Common myeloid progenitor, CD34-positive (primary cell): ENCODE measurements around the gene PPP1R16B.

Experiments
- CTCF ChIA-PET: fragments of 350-600 bp; sonication (Branson Sonifier 250); formaldehyde crosslinking; loops from one replicate; lab custom pipeline; 2021; ENCODE audit warnings: antibody characterized with exemption; lab: Charles Lee
- POLR2A ChIA-PET: fragments of 350-600 bp; sonication (Branson Sonifier 250); formaldehyde crosslinking; loops from one replicate; lab custom pipeline; 2021; ENCODE audit warnings: antibody characterized with exemption; lab: Charles Lee
- DNase-seq, 3 donors: peaks; one replicate each; pipeline versions ENCODE4 v3.0.0 to v3.0.0-alpha.2; 2013
- H3K27ac ChIP-seq, 2 experiments: 1 replicate in 1 of 2; 2 replicates in 1 of 2; pipeline ENCODE4 v1.7.0; 2013; ENCODE audit warnings: inconsistent platforms in 2 of 2, low read length in 2 of 2, mild to moderate bottlenecking in 2 of 2, low read depth in 1 of 2, moderate library complexity in 1 of 2; ENCODE audit not compliant: severe bottlenecking in 2 of 2, insufficient read depth in 1 of 2, poor library complexity in 1 of 2
- H3K27me3 ChIP-seq, 5 experiments: replicated peaks in 2 of 5; 1 replicate in 3 of 5; 2 replicates in 2 of 5; pipeline versions ENCODE4 v1.6.1 to v1.7.0; 2013; ENCODE audit warnings: low read length in 4 of 5, mild to moderate bottlenecking in 2 of 5, moderate library complexity in 2 of 5, inconsistent platforms in 1 of 5; ENCODE audit not compliant: insufficient read depth in 5 of 5, control insufficient read depth in 4 of 5
- H3K36me3 ChIP-seq, 4 experiments: 1 replicate in 2 of 4; 2 replicates in 2 of 4; pipeline versions ENCODE4 v1.6.1 to v1.7.0; 2013; ENCODE audit warnings: low read length in 3 of 4, control low read depth in 1 of 4, mild to moderate bottlenecking in 1 of 4; ENCODE audit not compliant: control insufficient read depth in 4 of 4, insufficient read depth in 4 of 4
- H3K4me1 ChIP-seq, 4 experiments: 1 replicate in 3 of 4; 2 replicates in 1 of 4; pipeline versions ENCODE4 v1.6.1 to v1.7.1; 2013; ENCODE audit warnings: low read length in 3 of 4, mild to moderate bottlenecking in 3 of 4, control low read depth in 1 of 4, inconsistent platforms in 1 of 4, moderate library complexity in 1 of 4; ENCODE audit not compliant: control insufficient read depth in 4 of 4, insufficient read depth in 4 of 4; ENCODE audit errors: control extremely low read depth in 1 of 4
- H3K4me3 ChIP-seq, 7 experiments: 1 replicate in 4 of 7; 2 replicates in 3 of 7; pipeline versions ENCODE4 v1.5.1 to v1.7.0; 2013; ENCODE audit warnings: mild to moderate bottlenecking in 7 of 7, low read length in 6 of 7, moderate library complexity in 6 of 7, inconsistent platforms in 2 of 7, low read depth in 2 of 7, control low read depth in 1 of 7; ENCODE audit not compliant: insufficient read depth in 4 of 7, control insufficient read depth in 1 of 7; ENCODE audit errors: extremely low read depth in 1 of 7
- H3K9me3 ChIP-seq, 5 experiments: 1 replicate in 4 of 5; 2 replicates in 1 of 5; pipeline versions ENCODE4 v1.6.1 to v1.7.1; 2013; ENCODE audit warnings: low read length in 4 of 5, mild to moderate bottlenecking in 2 of 5, inconsistent platforms in 1 of 5, low read depth in 1 of 5, moderate library complexity in 1 of 5; ENCODE audit not compliant: control insufficient read depth in 4 of 5, insufficient read depth in 2 of 5; ENCODE audit errors: control extremely low read depth in 1 of 5
- WGBS: methylation state at CpG from one replicate; pipeline ENCODE4 v1.1.5; 2013; ENCODE audit not compliant: insufficient coverage; 5-methylcytosine and 5-hydroxymethylcytosine counted together

The PPP1R16B gene

GRCh38 chr20:38961530-38962043 lies 156.1 kb downstream of the PPP1R16B start:
- H3K36me3 ChIP-seq: peaks cover 0 to 4% (median 1%) of the 10 kb centered on the region in 4 experiments
- DNase-seq: no peak
- no peaks in the 10 kb centered on the region for H3K9me3 ChIP-seq
- H3K4me1 ChIP-seq: peaks cover 11 to 24% (median 18%) of the 10 kb centered on the region in 4 experiments
- peak overlapping the region in 1 of 2 experiments; percentile 65 for H3K27ac ChIP-seq
- ChIA-PET CTCF (interaction anchor here (1.1 to 2.5 kb wide), 5 partner anchors 12 to 319 kb away, joined by 3 to 11 read pairs (median 7); partner anchors contain the start of gene FAM83D), POLR2A (no interaction called here)
- no peaks in the 10 kb centered on the region for H3K27me3 ChIP-seq
- WGBS: 15% methylated on average over 13 of the region's 16 CpGs
- peak overlapping the region; percentile 67 to 100 (median 95) for H3K4me3 ChIP-seq

GRCh38 chr20:38962044-38962927 lies 156.8 kb downstream of the PPP1R16B start, which contains the start of gene DHX35:
Gene DHX35 (plus strand): TSS chr20:38962344. CDS start chr20:38962368, 24 bp downstream.
- peak within 1 kb of the TSS; percentile 83 to 93 for H3K27ac ChIP-seq
- peak; percentile 96 to 99 (median 98) for DNase-seq
- under 1% methylated on average over 67 of the region's 70 CpGs for WGBS
- no peaks in the 10 kb centered on the region for H3K9me3 ChIP-seq
- H3K4me1 ChIP-seq: peaks cover 11 to 24% (median 18%) of the 10 kb centered on the region in 4 experiments
- no peaks in the 10 kb centered on the region for H3K27me3 ChIP-seq
- H3K4me3 ChIP-seq: peak within 1 kb of the TSS; percentile 85 to 100 (median 95)
- ChIA-PET POLR2A (interaction anchor here (0.6 to 1.0 kb wide), 3 partner anchors 35 to 214 kb away, joined by 3 to 4 read pairs (median 3); partner anchors contain the start of genes ACTR5 and PPP1R16B), CTCF (interaction anchor here (0.7 to 2.5 kb wide), 5 partner anchors 17 to 320 kb away, joined by 3 to 11 read pairs (median 4); partner anchors contain the start of gene FAM83D)
- peaks cover 0 to 4% (median 1%) of the 10 kb centered on the region in 4 experiments for H3K36me3 ChIP-seq

DNA sequence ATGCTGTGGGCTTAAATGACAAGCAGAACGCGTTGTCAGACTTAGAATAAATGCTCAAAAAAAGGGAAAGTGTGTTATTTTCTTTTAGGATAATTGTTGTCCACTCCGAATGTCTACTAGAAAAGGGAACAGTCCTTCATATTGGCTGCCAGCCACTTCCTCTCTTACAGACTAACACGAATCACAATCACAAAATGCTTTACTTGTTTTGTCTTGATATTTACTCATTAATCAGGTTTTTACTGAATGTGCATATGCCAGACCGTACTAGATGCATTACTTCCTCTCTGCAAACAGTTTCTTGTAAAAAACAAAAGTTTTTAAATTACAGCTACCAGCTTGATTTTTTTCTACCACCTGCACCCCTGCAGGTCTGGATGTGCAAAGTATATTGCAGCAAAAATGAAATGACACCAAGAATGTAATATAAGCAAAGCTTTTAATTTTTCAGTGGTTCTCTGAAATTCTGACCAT lies 157.5 kb downstream of the PPP1R16B start:
- ChIA-PET POLR2A (interaction anchor here (0.6 to 1.0 kb wide), 4 partner anchors 34 to 1712 kb away, joined by 3 to 6 read pairs (median 4); partner anchors contain the start of genes ACTR5 and PPP1R16B), CTCF (interaction anchor here (0.7 to 2.5 kb wide), 4 partner anchors 16 to 37 kb away, joined by 3 to 11 read pairs (median 6); partner anchors contain the start of gene FAM83D)
- peak in 2 of 3 donors; percentile 51 to 56 for DNase-seq
- H3K4me1 ChIP-seq: peaks cover 11 to 24% (median 18%) of the 10 kb centered on the region in 4 experiments
- no CpG with 5 or more reads among the region's 5 CpGs for WGBS
- no peaks in the 10 kb centered on the region for H3K9me3 ChIP-seq
- H3K4me3 ChIP-seq: peak overlapping the region; percentile 85 to 100 (median 95)
- peaks cover 0 to 7% (median 2%) of the 10 kb centered on the region in 4 experiments for H3K36me3 ChIP-seq
- H3K27ac ChIP-seq: peak overlapping the region; percentile 83 to 93
- no peaks in the 10 kb centered on the region for H3K27me3 ChIP-seq

GRCh38 chr20:38963745-38964144 lies 158.2 kb downstream of the PPP1R16B start:
- Histone ChIP-seq H3K4me1 (peaks cover 11 to 24% (median 18%) of the 10 kb centered on the region in 4 experiments), H3K4me3 (peak overlapping the region in 1 of 7 experiments; percentile 100), H3K9me3 (no peaks in the 10 kb centered on the region), H3K36me3 (peaks cover 0 to 12% (median 5%) of the 10 kb centered on the region in 4 experiments), H3K27me3 (no peaks in the 10 kb centered on the region), H3K27ac (no peak overlapping the region)
- POLR2A ChIA-PET: no interaction called here
- CTCF ChIA-PET: interaction anchor here (0.7 to 2.5 kb wide), 3 partner anchors 21 to 35 kb away, joined by 3 to 8 read pairs (median 3); no protein-coding TSS in a partner anchor
- DNase-seq: no peak

DNA sequence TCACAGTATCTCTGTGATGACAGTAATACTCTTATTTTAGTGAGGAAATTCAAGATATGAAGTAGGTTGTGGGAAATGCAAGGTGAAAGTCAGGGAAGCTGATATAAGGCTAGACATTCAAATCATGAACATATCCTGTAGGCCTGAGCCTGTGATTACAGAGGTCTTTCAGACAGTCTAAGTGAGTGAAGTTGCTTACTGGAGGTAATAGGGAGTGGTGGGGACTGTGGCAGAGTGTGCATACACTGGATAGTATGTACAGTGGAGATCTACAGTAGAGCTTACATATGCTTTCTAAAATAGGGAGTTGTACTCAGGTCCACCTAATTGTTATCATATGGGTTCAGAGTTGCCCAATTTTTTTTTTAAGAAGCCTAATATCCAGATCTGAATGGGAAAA lies 159.8 kb downstream of the PPP1R16B start:
- H3K27me3 ChIP-seq: no peaks in the 10 kb centered on the region
- peaks cover 11 to 24% (median 18%) of the 10 kb centered on the region in 4 experiments for H3K4me1 ChIP-seq
- no peak overlapping the region for H3K4me3 ChIP-seq
- no peak for DNase-seq
- ChIA-PET CTCF (no interaction called here), POLR2A (no interaction called here)
- no peak overlapping the region for H3K27ac ChIP-seq
- H3K36me3 ChIP-seq: peaks cover 8 to 25% (median 13%) of the 10 kb centered on the region in 4 experiments
- no peaks in the 10 kb centered on the region for H3K9me3 ChIP-seq

DNA sequence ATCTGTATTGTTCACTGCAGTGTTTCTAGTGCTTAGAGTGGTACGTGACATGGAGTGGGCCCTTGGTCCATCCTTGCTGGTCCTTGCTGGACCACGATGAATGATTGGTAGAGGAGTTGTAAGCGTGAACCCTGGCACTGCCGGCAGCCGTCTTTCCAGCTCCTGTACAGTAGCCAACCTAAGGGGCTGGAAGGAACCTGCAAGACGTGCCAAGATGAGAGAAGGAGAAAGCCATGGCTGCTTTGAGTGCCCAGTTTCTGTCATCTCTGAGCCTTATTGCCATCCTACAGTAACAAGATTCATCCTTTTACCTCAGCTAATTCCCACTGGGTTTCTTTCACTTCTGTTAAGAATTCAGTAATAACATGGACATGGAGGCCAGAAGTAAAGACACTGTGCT lies 162.6 kb downstream of the PPP1R16B start:
- Histone ChIP-seq H3K9me3 (no peaks in the 10 kb centered on the region), H3K27ac (no peak overlapping the region), H3K4me3 (no peak overlapping the region), H3K36me3 (peaks cover 14 to 41% (median 23%) of the 10 kb centered on the region in 4 experiments), H3K27me3 (no peaks in the 10 kb centered on the region), H3K4me1 (peaks cover 0 to 8% (median 3%) of the 10 kb centered on the region in 4 experiments)
- DNase-seq: no peak
- POLR2A ChIA-PET: no interaction called here
- CTCF ChIA-PET: interaction anchor here (0.6 to 1.4 kb wide), 2 partner anchors 47 to 1852 kb away, joined by 3 to 4 read pairs; no protein-coding TSS in a partner anchor
- 97% methylated on average over 6 of the region's 6 CpGs for WGBS
